Breast epithelium (tissue), 3 donors: ENCODE data around the gene MSH3.

Experiments
- CTCF ChIP-seq, 3 donors: fragments of 450-650 bp; IDR thresholded peaks; one replicate each; pipeline ENCODE4 v1.5.1; 2016 to 2017; ENCODE audit warnings: antibody characterized with exemption in 3 of 3, mild to moderate bottlenecking in 3 of 3, moderate library complexity in 3 of 3
- POLR2A ChIP-seq: fragments of 450-650 bp; IDR thresholded peaks from one replicate; pipeline ENCODE4 v1.6.1; 2016; ENCODE audit warnings: antibody characterized with exemption, mild to moderate bottlenecking, moderate library complexity
- POLR2AphosphoS5 ChIP-seq, 3 donors: sonication (generic); formaldehyde crosslinking; IDR thresholded peaks; one replicate each; pipeline ENCODE4 v1.6.1; 2017; ENCODE audit warnings: antibody characterized with exemption in 3 of 3

GRCh38 chr5:80745490-80745889 is 91.0 kb downstream of the MSH3 start:
- TF ChIP-seq CTCF (IDR thresholded peaks at IDR 0.05) = no peak
- no peak for TF ChIP-seq POLR2A
- TF ChIP-seq POLR2AphosphoS5 (IDR thresholded peaks at IDR 0.05) = no peak
